Measurements from ENCODE around the gene SETD1B. TPM values are rescaled to one million over a fixed set of nuclear protein-coding genes. Genes with fewer than 3 reads are reported as not detected.
"Not testable (repeated sequence)": the region's sequence is repeated elsewhere in the genome, so short reads cannot be mapped to it uniquely, and the experiment has no call there.

Gene SETD1B
- polyA plus RNA-seq, 1 donor from 2014 or later, result 2.6 TPM

DNA sequence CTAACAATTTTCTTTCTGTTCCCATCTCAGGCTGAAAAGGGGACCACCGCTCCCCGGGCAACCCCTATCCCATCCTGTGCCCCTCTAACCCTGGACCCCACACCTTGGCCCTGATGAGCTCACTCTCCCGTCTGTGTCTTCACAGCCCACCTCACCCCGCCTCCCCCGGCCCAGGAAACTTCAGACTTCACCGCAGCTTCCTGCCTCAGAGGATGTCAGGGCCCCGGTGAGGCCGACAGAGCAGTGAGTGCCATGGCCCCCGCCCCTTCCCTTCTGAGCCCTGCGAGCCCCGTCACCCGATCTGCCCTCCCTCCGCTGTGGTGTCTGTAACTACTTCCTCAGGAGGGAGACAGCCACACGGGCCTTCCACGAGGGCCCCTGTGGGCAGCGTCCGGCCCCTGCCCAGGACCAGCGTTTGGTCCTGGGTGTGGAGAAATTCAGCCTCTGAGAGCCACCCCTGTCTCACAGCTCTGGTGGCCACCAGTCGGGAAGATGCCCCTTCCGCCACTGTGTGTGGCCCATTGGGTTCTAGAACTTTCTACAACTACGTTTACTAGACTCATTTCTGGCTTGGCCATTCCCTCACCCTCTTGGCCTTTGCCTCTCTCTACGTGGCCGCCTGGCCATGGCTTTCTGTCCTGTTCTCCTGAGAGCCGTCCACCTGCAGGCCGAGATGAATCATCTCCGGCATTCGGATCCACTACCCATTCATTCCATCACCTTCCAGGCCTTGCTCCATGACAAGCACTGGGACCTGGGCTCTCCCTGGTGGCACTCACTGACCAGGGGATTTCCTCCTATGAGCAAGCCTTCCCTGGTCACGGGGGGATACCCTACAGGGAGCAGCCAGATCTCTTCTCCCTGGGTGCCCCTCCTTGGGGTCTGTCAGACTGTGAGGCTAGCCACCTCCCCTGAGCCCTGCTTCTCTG lies 13.7 kb upstream of the SETD1B start:
- no peaks in the 10 kb centered on the region for H3K9me2 ChIP-seq (ENCODE audit: insufficient read depth, low read length)
- TF ChIP-seq POLR2AphosphoS5 (IDR thresholded peaks at IDR 0.05) (no peak), RAD21 (conservative IDR thresholded peaks at IDR 0.05) (no peak), MXI1 (conservative IDR thresholded peaks at IDR 0.05; ENCODE audit: poor library complexity, severe bottlenecking) (no peak), SMC3 (conservative IDR thresholded peaks at IDR 0.05; ENCODE audit: poor library complexity) (no peak), EZH2 (IDR thresholded peaks at IDR 0.05; ENCODE audit: borderline replicate concordance, insufficient read depth, low read length, poor library complexity, severe bottlenecking) (no peak), EP300 (conservative IDR thresholded peaks at IDR 0.05; ENCODE audit: poor library complexity, severe bottlenecking) (no peak), TAF1 (IDR thresholded peaks at IDR 0.05; ENCODE audit: low read depth) (no peak)
- TF ChIP-seq, protein P1, sequence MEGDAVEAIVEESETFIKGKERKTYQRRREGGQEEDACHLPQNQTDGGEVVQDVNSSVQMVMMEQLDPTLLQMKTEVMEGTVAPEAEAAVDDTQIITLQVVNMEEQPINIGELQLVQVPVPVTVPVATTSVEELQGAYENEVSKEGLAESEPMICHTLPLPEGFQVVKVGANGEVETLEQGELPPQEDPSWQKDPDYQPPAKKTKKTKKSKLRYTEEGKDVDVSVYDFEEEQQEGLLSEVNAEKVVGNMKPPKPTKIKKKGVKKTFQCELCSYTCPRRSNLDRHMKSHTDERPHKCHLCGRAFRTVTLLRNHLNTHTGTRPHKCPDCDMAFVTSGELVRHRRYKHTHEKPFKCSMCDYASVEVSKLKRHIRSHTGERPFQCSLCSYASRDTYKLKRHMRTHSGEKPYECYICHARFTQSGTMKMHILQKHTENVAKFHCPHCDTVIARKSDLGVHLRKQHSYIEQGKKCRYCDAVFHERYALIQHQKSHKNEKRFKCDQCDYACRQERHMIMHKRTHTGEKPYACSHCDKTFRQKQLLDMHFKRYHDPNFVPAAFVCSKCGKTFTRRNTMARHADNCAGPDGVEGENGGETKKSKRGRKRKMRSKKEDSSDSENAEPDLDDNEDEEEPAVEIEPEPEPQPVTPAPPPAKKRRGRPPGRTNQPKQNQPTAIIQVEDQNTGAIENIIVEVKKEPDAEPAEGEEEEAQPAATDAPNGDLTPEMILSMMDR (IDR thresholded peaks at IDR 0.05; ENCODE audit: poor library complexity, severe bottlenecking), result no peak
- TF ChIP-seq, protein P2, sequence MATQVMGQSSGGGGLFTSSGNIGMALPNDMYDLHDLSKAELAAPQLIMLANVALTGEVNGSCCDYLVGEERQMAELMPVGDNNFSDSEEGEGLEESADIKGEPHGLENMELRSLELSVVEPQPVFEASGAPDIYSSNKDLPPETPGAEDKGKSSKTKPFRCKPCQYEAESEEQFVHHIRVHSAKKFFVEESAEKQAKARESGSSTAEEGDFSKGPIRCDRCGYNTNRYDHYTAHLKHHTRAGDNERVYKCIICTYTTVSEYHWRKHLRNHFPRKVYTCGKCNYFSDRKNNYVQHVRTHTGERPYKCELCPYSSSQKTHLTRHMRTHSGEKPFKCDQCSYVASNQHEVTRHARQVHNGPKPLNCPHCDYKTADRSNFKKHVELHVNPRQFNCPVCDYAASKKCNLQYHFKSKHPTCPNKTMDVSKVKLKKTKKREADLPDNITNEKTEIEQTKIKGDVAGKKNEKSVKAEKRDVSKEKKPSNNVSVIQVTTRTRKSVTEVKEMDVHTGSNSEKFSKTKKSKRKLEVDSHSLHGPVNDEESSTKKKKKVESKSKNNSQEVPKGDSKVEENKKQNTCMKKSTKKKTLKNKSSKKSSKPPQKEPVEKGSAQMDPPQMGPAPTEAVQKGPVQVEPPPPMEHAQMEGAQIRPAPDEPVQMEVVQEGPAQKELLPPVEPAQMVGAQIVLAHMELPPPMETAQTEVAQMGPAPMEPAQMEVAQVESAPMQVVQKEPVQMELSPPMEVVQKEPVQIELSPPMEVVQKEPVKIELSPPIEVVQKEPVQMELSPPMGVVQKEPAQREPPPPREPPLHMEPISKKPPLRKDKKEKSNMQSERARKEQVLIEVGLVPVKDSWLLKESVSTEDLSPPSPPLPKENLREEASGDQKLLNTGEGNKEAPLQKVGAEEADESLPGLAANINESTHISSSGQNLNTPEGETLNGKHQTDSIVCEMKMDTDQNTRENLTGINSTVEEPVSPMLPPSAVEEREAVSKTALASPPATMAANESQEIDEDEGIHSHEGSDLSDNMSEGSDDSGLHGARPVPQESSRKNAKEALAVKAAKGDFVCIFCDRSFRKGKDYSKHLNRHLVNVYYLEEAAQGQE (IDR thresholded peaks at IDR 0.05; ENCODE audit: borderline replicate concordance), result no peak

DNA sequence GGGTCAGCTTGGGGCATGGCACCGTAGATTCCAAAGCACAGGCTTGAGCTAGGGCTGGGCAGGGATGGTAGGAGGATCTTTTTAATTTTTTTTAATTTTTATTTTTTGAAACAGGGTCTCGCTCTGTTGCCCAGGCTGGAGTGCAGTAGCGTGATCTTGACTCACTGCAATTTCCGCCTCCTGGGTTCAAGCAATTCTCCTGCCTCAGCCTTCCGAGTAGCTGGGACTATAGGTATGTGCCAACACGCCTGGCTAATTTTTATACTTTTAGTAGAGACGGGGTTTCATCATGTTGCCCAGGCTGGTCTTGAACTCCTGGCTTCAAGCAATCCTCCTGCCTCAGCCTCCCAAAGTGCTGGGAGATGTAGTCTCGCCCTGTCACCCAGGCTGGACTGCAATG lies 13.0 kb upstream of the SETD1B start:
- not testable (repeated sequence) for H3K9ac ChIP-seq (ENCODE audit: low read length); H3K4me3 ChIP-seq (ENCODE audit: low read length); H3K9me3 ChIP-seq (ENCODE audit: low read length); H3K9me2 ChIP-seq (ENCODE audit: insufficient read depth, low read length); H3K79me2 ChIP-seq (replicated peaks; ENCODE audit: insufficient read depth, low read length); H3F3A ChIP-seq (ENCODE audit: insufficient read depth, low read length, poor library complexity, severe bottlenecking); H4K20me1 ChIP-seq (ENCODE audit: insufficient read depth); H3K4me2 ChIP-seq (ENCODE audit: low read length); H3K36me3 ChIP-seq (ENCODE audit: insufficient read depth, low read length); H2AFZ ChIP-seq (ENCODE audit: low read depth, low read length); H3K27ac ChIP-seq (ENCODE audit: low read length)
- H3K27me3 ChIP-seq (ENCODE audit: insufficient read depth, low read depth, low read length), result peaks cover 11% of the 10 kb centered on the region

More for the DNA sequence above, 13.7 kb upstream of the SETD1B start:
- H4K20me1 ChIP-seq (ENCODE audit: insufficient read depth), result peaks cover 7% of the 10 kb centered on the region
- H3K79me2 ChIP-seq (replicated peaks; ENCODE audit: insufficient read depth, low read length), result no peaks in the 10 kb centered on the region
- no peak overlapping the region for H2AFZ ChIP-seq (ENCODE audit: low read depth, low read length)
- H3K4me3 ChIP-seq (ENCODE audit: low read length), result no peak overlapping the region
- no peak overlapping the region for H3K27ac ChIP-seq (ENCODE audit: low read length)
- no peak overlapping the region for H3K9ac ChIP-seq (ENCODE audit: low read length)
- no peaks in the 10 kb centered on the region for H3K9me3 ChIP-seq (ENCODE audit: low read length)
- no peak overlapping the region for H3K4me2 ChIP-seq (ENCODE audit: low read length)
- no peaks in the 10 kb centered on the region for H3K36me3 ChIP-seq (ENCODE audit: insufficient read depth, low read length)
- H3K27me3 ChIP-seq (ENCODE audit: insufficient read depth, low read depth, low read length), result peaks cover 11% of the 10 kb centered on the region
- no peaks in the 10 kb centered on the region for H3F3A ChIP-seq (ENCODE audit: insufficient read depth, low read length, poor library complexity, severe bottlenecking)

Data from neural cell (in vitro differentiated cells).